HG02981 (cell line): ENCODE measurements around the gene RNF8.

Experiments used
- ATAC-seq: cut with Tn5 transposase; IDR thresholded peaks from one replicate; pipeline ENCODE4 v1.9.1; 2021; ENCODE audit warnings: mild to moderate bottlenecking, moderate library complexity; ENCODE audit not compliant: unreplicated experiment

The RNF8 gene

DNA sequence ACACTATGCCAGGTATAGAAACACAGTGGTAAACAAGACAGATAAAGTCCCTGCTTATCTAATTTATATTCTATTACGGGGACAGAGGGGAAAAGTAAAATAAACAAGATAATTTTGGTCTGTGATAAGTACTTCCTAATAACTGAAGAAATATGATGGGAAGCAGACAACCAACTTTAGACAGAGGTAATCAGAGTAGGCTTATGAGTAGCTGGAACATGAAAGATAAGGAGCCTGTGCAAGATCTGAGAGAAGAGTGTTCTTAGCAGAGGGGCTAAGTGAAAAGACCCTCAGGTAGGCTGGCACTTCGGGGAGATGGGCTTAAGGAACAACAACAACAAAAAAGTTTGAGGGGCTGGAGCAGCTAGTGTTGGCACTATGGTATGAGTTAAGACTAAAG lies 4.1 kb downstream of the RNF8 start:
- no peak for ATAC-seq

DNA sequence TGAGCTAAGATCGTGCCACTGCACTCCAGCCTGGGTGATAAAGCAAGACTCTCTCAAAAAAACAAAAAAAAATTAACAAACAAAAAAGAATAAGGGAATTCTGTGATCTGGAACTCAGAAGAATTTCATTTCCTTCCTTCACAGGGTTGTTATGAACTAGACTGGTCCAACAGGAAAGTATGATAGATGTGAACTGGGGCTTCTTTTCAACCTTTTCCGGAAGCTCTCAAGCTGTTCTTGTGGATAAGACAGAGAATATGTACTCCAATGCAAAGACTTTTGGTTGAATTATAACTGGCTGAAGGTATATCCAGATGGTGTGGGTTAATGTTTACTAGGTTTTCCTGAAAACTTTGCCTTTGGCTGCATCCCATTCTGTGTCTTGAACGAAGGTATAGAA lies 5.3 kb downstream of the RNF8 start:
- no peak for ATAC-seq

DNA sequence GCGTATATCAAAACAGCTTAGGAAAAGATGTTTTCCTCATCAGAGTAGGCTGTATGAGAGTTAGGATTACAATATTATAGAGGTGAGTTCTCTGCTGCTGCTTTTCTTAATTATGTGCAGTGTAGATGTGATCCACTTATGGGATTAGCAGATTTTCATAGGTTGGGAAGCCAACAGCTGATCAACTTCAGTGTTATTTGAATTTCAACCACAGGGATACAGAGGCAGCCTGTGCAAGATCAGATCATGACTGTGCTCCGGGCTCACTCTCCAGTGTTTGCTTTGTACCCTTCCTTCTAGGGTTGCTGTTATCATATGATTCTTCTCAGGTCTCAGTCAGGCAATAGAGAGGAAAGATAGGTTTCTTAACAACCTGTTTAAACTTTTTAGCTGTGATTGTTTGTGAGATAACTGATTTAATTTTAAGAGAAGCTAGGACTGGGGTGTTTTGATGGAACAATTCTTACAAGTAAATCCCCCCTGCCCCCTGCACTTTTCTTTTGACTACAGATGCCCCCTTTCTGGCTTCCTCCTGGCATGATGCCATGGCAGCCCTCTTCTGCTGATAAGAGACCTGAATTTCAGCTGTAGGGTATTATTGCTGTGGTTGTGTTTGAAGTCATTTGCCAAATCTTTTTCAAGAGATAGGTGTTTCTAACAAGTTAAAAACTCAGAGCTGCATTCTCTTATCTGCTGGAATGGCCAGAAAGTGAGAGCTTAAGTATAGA lies 8.5 kb downstream of the RNF8 start:
- no peak for ATAC-seq

DNA sequence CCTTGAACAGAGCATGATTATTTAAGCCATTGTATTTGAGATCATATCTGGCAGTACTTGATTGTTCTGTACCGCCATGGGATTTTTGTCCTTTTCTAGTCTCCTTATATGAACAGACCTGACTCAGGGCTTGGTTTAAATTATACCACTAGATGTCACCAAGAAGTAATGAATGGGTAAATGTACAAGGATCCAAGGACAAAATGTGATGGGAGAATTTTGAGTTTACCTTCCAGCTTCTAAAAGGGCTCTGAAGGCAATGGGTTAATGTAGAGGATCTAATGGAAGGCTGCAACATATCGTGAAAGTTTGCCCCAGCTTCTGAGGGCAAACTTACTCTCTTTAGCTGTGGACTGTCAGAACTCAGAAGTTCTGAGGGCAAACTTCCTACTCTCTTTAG lies 12.0 kb downstream of the RNF8 start:
- ATAC-seq: no peak

DNA sequence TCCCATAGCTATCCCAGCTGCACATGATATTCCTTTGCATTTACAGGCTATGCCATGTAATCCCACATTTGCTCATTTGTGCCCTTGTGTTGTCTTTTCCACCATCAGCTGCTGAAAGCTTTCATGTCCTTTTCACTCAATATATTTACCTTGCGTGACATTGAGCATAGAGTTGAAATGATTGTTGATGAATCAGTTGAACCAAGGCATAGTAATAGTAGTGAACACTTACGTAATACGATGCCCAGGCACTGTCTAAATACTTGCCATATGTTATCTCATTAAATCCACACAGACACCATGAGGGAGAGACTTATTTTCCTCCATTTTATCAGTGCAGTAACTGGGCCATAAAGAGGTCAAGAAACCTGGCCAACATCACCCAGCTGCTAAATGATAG lies 13.1 kb downstream of the RNF8 start:
- no peak for ATAC-seq

DNA sequence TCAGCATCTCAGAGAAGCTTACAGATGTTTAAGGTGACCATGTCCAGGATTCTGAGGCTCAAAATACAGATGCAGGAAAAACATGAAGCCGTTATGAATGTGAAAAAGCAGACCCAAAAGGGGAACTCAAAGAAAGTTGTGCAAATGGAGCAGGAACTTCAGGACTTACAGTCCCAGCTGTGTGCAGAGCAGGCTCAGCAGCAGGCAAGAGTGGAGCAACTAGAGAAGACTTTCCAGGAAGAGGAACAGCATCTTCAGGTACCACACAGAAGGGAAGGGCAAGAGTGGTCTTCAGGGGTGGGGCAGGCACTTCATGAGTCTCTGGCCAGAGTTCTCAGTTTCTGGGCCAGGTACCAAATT lies 15.2 kb downstream of the RNF8 start:
- ATAC-seq: no peak

DNA sequence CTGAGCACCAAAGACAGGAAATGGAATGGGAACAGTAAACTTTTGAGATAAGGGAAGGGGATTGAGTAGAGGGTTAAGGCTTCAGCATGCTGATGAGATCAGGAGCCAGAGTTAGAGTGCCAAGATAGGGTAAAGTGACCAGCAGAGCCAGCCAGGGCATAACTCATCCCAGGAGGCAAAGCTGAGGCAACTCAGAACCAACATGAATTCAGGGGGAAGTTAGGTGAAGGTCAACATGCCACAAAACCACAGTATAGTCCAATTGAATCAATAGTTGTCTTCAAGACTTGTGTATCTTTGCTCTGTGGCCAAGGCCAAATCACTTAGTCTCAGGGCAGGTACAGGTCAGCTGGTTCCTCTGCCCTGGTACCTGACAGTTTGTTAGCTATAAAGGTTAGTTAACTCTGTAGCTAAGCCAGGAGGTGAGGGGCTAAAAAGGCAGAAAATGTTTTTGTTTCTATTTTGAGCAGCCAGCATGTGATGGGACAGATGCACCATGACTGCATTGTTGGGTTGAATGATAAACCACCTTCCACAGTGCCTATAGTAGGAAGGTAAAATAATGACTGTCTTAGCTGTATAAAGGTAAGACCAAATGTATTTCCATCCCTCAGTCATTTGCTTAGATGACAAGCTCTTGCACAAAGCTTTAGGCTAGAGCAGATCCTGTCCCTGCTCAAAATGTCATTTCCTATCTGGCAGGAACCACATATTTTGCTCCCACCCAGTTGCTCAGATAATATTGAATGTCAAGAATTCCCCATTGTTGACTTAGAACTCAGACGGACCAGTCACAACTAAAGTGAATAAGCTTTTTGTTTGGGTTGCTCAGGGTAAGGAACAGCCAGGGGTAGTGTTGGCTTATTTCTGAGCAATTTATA lies 15.8 kb downstream of the RNF8 start:
- no peak for ATAC-seq

DNA sequence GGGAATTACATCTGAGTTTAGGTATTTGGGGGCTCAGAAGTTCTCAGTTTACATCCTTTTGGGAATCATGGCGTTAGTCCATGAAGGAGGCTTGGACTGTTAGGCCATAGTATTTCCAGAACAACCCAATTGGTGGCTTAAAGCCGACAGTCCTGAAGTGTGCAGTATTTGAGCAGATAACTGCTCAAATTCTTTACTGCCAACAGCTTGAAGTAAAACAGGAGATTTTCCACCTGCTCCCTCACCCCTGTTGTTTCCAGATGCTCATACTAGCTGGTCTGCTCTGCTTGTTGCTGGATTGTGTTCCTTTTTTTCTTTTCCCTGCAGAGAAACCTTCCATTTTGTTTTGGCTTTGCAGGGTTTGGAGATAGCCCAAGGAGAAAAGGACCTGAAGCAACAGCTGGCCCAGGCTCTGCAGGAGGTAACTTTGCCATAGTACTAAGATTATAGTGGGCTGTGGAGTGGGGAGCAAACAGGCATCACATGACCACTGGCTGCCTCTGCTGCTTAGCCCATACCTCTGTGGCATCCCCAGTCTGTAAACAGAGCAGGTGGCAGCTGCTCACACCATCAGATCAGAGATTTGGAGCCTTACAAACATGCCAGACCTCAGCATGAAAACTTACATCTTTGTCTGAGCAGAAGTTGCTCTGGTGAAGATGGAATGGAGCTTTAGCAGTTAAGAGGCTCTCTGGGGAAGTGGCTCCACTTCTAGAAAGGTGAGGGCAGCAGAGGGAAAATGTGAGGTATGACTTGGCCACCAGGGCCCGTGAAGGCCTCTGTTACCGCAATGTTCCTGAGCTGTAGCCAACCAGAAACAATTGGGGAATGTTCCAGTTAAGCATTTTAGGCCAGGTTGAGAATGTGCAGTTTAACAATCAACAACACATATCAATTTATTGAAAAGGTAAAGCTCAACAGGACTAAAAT lies 17.6 kb downstream of the RNF8 start:
- no peak for ATAC-seq

DNA sequence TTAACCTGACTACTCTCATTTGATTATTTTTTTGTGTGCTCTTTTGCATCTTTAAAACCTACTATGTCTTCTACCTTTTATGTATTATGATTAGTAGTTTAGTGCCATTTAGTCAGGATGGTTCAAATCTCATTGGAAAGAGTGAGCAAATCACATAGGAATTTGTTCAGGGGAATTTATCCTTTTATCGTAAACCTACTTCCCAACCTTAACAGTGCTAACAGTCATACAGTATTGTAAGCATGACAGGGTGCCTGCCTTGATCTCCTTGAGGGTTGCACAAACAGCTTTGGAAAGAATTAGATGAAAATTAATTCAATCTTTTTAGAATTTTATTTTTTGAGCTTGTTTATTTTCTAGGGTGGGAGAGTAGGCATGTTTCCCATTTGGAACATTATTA lies 18.3 kb downstream of the RNF8 start:
- no peak for ATAC-seq

DNA sequence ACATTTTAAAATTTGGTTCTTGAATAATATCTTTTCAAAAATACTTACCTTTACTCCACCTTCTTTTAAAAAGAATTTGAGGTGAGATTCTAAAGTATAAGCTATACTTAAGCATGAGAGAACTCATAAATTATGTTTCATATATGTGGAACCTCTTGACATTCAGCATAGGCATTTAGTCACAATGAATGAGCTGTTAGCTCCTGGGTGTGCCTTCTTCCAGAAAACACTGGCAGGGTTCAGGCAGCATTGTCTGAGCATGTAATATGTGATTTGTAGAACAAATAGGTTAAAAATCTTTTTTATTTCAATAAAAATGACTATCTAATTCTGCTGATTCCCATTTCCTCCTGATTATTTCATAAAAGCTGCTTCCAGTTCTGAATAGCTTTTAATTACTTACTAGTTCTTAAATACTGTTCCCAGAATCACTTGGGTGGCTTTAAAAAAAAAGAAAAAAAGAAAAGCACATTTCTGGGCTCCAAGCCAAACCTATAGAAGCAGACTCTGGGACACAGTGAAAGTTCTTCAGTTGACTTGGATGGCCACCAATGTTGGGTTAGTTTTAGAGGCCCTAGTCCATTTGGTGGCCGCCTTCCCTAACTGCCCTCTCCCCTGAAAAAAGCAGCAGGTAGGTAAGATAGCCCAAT lies 20.2 kb downstream of the RNF8 start:
- no peak for ATAC-seq

DNA sequence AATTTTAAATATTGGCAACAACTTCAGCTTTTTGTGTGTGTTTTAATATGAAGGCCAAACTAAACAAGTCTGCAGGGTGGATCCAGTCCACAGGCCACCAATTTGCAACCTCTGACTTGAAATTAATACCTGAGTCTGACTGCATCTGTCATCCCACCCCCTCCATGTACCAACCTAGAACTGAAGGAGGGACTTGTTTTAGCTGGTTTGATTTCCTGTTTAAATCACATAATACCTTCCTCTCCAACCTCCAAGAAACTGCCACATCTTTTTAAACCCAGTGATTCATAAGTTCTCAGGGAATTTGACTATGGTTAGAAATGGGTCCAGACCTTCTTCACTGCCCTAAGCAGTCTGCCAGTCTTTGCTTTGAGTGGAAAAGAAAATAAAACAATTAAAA lies 21.6 kb downstream of the RNF8 start:
- no peak for ATAC-seq

DNA sequence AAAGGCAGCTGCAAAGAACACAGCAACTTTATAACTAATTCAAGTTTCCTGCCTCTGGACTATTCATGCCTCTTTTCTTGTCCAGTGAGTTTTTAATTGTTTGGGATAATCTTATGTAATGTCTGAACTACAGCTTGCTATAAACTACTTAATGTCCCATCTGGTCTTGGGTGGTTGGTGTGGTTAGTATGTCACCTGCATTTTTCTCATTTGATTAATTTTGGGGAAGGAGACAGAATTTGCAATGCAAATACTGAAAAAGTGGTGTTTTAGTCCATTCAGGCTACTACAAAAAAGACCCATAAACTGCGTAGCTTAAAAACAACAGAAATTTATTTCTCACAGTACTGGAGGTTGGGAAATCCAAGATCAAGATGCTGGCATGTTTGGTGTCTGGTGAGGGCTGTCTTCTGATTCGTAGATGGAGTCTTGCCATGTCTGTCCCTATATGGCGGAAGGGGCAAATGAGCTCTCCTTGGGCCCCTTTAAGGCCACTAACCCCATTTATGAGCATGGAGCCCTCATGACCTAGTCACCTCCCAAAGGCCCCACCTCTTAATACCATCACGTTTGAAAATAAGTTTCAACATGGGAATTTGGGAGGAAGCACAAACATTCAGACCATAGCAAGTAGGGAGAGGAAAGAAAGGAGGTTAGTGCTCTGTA lies 22.4 kb downstream of the RNF8 start:
- no peak for ATAC-seq

DNA sequence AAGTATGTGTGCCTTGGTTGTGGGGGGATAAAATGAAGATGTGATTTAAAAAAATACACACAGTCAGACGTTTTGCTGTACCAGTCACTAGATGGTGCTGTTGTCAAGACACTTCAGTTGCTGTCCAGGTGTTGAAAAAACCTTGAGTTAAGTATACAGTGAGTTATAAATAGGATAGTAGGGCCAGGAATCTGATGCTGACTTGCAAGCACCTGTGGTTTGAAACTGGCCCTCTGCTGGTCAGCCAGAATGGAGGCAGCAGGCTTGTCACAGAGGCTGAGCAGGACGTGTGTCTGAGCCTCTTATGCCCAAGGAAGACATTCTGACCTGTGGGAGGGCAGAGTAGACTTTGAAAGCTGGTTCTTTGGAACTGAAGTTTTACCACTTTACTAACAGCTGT lies 27.8 kb downstream of the RNF8 start:
- no peak for ATAC-seq

DNA sequence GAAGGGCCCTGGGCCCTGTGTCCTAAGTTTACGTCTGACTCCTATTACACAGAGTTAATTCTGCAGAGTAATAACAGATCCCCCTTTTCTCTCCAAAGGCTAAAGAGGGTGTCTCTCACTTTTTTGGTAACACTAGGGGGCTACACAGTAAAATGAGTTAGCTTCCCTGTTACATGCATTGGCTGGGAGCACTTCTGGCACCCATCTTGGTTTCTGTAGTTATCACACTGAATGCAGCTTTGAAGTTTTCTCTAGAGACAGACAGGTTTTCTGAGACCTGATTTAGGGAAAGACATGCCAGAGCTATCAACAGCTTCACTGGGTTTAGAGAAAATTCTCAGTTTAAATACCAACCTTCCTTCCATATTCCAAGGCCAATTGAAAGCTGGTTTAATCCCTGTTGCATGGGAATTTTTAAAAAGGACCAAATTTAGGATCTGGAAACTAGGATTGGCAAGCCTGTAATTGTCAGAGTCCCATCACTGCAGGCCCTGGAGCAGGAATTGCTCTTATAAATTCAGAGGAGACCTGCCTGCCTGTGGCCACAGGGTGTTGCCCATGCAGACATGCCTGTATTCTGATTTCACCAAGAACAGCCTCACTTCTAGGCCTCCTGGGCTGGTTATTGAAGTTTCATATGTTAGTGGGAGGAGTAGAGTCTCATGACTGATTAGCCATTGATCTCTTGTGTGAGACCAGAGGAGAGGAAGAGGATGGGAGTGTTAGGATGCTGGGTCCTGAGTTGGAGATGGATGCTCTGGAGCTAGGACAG lies 29.4 kb downstream of the RNF8 start:
- no peak for ATAC-seq

DNA sequence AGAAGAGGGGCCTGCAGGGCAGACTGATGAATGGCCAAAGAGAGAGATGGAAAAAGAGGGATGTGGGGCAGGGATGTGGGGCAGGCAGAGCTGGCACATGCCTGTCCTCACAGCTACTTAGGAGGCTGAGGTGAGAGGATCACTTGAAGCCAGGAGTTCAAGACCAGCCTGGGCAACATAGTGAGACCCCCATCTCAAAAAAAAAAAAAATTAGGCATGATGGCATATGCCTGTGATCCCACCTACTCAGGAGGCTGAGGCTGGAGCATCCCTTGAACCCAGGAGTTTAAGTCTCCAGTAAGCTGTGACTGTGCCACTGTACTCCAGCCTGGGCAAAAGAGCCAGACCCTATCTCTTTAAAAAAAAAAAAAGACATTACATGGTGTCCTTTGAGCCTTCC lies 34.8 kb downstream of the RNF8 start:
- ATAC-seq: no peak

DNA sequence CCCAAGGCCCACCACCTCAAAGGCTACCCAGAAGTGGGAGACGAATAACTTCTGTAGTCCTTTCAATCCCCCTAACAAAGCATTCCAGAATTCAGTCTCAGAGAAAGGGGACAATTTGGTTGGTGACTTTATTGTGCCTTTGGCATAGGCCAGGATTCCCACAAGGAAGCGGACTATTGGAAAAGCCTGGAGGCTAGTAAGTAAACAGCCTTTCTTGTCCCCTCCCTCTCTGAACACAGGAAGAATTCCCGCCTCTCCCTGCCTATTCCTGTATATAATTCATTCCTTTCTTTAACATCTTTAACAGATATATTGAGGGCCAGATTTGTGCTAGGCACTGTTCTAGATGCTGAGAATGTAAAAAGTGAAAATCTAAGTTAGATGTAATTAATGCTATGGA lies 36.1 kb downstream of the RNF8 start:
- ATAC-seq: no peak

DNA sequence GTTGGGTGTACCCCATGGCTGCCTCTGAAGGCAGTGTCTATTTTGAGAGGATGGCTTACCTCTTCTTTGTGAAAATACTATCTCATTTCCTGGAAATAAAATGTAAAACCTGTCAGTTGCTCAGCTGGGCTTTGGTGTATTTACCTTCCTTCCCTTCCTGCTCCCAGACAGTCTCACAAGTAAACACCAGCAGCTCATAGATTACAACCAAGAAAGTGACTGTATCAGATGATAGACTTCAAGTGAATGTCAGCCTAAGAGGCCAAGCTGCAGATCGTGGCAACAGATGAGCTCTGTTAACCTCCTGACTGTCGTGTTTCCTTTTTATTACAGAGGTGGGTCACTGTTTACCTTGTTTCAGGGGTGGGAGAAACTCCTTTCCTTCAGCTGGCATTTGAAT lies 37.3 kb downstream of the RNF8 start:
- ATAC-seq: no peak

DNA sequence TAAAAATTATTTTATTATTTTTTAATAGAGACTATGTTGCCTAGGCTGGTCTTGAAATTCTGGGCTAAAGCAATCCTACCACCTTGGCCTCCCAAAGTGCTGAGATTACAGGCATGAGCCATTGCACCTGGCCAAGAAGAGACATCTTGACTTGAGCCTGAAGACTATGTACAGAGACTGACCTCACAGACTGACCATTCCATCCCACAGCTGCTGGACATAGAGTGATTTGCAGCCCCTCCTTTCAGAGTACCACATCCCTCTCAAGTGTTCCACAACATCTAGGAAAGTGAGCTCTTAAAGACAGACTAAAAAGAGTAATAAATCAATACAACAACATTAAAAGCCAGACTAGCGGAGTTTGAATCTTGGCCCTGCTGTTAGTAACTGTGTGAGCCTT lies 39.0 kb downstream of the RNF8 start:
- no peak for ATAC-seq

DNA sequence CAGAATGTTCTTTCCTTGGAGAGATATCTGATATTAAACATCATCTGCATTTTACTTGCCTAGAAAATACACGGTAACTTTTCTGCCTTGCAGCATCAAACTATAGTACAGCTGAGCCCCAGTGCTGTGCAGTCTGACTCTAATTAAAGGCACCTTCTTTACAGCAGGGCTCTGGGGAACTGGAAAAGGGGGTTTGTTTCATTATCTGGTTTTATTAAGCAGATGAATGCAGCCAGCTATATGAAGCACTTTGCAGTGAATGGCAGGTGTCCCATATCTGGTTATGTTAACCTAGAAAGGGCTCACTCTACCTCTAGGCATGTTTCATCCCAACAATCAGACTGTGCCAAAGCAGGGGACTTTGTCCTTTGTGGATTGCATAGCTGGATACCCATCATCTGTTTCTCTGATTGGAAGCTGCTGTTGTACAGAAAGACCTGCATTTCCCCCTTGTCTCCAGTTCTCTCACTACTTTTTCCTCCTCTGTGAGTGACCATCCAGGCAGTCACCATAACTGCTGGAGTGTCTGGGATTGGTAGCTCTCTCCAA lies 39.7 kb downstream of the RNF8 start:
- no peak for ATAC-seq
